ENCODE results near the gene SYNCRIP.
"Not testable (repeated sequence)": the region's sequence is repeated elsewhere in the genome, so short reads cannot be mapped to it uniquely, and the experiment has no call there.

Gene SYNCRIP

GRCh38 chr6:85642774-85643536 is at the start of gene SYNCRIP:
Gene SYNCRIP, minus strand, starts transcription at chr6:85642886. Its CDS starts 1,447 bp downstream, at chr6:85641439.
- in situ Hi-C loops (cut with MboI; ENCODE audit: low sequenced_read_pairs): no loop called here

- in situ Hi-C loops (cut with MboI; ENCODE audit: low sequenced_read_pairs): no loop called here
Measured at GRCh38 chr6:85691478-85691877, 48.8 kb upstream of the SYNCRIP start.

- in situ Hi-C loops (cut with MboI; ENCODE audit: low sequenced_read_pairs): no loop called here
Measured at GRCh38 chr6:85690071-85690470, 47.4 kb upstream of the SYNCRIP start.

DNA sequence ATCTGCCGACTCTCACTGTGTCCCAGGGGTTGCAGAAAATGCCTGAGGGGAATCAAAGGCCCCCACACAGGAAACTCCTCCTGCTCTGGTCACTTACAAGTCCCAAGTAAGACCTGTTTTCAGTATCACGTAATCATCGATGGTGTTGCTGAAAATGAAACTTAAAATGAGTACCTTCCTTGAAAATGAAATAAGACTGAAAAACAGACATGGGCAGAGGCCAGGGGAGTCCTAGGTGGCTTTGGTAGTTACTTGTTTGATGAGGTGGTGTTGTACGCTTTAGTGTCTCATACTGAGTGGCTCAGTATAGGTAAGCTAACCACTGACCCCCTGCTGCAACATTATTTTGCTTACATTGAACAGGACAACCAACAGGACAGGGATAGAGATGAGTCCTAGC is 43.0 kb upstream of the SYNCRIP start:
- in situ Hi-C loops (cut with MboI; ENCODE audit: low sequenced_read_pairs): no loop called here

GRCh38 chr6:85684809-85685171 is 42.1 kb upstream of the SYNCRIP start:
- in situ Hi-C loops (cut with MboI; ENCODE audit: low sequenced_read_pairs): no loop called here

GRCh38 chr6:85684133-85684808 is 41.6 kb upstream of the SYNCRIP start:
- in situ Hi-C loops (cut with MboI; ENCODE audit: low sequenced_read_pairs): no loop called here

- in situ Hi-C loops (cut with MboI; ENCODE audit: low sequenced_read_pairs): not testable (repeated sequence)
Measured at GRCh38 chr6:85681899-85682298, 39.2 kb upstream of the SYNCRIP start.

DNA sequence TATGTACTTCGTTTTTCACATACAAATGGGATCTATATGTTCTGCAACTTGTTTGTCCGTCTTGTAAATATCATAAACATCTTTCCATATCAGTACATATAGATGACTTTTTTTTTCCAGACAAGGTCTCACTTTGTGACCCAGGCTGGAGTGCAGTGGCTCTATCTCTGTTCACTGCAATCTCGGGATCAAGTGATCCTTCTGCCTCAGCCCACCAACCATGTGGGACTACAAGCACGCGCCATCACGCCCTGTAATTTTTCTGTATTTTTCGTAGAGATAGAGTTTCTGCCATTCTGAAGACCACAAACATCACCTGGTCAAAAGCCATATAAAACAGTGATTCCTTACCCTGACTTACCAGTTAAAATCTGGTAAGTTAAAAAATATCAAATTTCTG is 37.7 kb upstream of the SYNCRIP start:
- in situ Hi-C loops (cut with MboI; ENCODE audit: low sequenced_read_pairs): no loop called here

DNA sequence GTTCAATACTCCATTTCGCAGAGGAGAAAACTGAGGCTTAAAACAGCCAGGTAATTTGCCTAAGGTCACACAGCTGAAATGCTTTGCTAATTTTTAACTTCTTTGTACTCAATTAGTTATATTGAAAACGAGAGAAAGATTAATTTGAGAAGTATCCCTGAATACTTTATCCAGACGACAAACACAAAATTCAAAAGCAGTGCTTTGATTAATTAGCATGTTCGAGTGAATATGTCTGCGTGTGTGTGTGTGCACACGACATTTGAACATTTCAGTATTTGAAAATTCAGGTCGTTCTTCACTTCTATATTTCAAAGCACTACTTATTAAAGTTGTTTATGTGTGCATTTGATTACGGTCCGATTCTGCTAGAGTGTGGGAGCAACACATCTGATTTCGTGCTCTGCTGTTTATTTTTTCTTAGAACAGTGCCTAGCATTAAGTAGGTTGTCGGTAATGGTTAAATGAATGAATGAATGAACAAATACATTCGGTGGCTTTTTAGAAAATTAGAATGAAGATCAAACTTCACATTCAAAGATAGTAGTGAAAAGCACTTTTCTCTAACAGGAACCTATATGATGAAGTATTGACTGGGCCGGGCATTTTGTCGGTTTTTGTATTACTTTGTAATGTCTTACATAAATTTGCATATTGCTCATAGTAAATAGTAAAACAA is 36.9 kb upstream of the SYNCRIP start:
- in situ Hi-C loops (cut with MboI; ENCODE audit: low sequenced_read_pairs): no loop called here

- in situ Hi-C loops (cut with MboI; ENCODE audit: low sequenced_read_pairs): no loop called here
Measured at GRCh38 chr6:85678602-85679444, 36.1 kb upstream of the SYNCRIP start.

GRCh38 chr6:85678026-85678601 is 35.4 kb upstream of the SYNCRIP start:
- in situ Hi-C loops (cut with MboI; ENCODE audit: low sequenced_read_pairs): no loop called here

GRCh38 chr6:85677234-85677956 is 34.7 kb upstream of the SYNCRIP start:
- in situ Hi-C loops (cut with MboI; ENCODE audit: low sequenced_read_pairs): no loop called here

DNA sequence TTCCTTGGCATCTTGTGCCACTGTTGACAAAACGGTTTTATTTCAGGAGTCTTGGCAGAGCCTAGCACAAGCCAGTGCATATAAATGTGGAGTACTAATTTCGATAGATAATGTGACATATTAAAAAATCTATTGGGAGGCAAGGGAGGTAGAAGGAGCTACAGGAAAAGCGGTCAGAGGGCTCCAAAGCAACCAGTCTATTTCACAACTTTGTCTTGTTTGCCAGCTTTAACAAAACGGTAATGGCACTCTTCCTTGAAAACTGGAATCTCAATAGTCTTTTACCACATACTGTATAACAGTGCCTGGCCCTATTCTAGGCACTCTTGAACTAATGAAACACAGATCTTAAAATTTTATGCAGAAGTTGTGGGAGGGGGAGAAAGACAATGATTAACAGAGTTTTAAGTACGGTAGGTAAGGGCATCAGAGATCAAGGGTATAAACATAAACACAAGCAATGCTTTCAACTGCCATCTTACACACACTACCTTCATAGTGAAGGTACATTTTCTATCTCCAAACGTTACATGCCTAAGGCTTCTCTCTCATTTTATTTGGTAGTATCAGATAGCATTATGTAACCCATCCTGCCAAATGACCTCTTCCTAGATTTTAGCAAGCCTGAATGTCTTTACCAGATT is 33.5 kb upstream of the SYNCRIP start:
- in situ Hi-C loops (cut with MboI; ENCODE audit: low sequenced_read_pairs): no loop called here

- in situ Hi-C loops (cut with MboI; ENCODE audit: low sequenced_read_pairs): no loop called here
Measured at GRCh38 chr6:85675030-85675819, 32.5 kb upstream of the SYNCRIP start.

- in situ Hi-C loops (cut with MboI; ENCODE audit: low sequenced_read_pairs): no loop called here
Measured at GRCh38 chr6:85674604-85675003, 31.9 kb upstream of the SYNCRIP start.

- in situ Hi-C loops (cut with MboI; ENCODE audit: low sequenced_read_pairs): no loop called here
Measured at GRCh38 chr6:85673198-85674139, 30.8 kb upstream of the SYNCRIP start.

DNA sequence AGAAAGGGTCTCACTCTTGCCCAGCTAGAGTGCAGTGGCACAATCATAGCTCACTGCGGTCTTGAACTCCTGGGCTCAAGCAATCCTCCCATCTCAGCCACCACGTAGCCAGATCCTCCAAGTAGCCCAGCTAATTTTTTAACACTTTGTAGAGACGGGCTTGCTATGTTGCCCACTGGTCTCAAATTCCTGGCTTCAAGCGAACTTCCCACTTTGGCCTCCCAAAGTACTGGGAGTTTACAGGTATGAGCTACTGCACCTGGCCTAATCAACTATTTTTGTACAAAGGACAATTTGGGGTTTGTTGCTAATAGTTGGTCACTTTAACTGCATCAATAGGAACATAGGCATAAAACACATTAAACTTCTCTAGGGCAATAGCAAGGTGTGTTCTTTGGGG is 29.9 kb upstream of the SYNCRIP start:
- in situ Hi-C loops (cut with MboI; ENCODE audit: low sequenced_read_pairs): no loop called here

DNA sequence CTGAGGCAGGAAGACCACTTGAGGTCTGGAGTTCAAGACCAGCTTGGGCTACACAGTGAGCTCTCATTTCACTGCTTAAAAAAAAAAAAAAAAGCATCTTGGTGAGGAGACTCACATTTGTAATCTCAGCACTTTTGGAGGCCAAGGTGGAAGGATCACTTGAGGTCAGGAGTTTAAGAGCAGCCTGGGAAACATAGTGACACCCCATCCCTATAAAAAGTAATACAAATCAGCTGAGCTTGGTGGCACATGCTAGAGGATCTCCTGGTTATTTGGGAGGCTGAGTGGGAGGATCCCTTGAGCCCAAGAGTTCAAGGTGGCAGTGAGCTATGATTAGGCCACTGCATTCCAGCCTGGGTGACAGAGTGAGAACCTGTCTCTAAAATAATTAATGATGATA is 29.4 kb upstream of the SYNCRIP start:
- in situ Hi-C loops (cut with MboI; ENCODE audit: low sequenced_read_pairs): no loop called here

Measured in HL-60/S4 treated with phorbol 12-myristate 13-acetate at 8.2 ng/mL for 4 days and 3 days (cell line).